COR-L47 (cell line): Measurements from ENCODE around the gene FRMD3.

Source experiments
- DNase-seq: peaks from one replicate; lab custom pipeline; 2025; lab: John Stamatoyannopoulos, UW

Gene FRMD3

DNA sequence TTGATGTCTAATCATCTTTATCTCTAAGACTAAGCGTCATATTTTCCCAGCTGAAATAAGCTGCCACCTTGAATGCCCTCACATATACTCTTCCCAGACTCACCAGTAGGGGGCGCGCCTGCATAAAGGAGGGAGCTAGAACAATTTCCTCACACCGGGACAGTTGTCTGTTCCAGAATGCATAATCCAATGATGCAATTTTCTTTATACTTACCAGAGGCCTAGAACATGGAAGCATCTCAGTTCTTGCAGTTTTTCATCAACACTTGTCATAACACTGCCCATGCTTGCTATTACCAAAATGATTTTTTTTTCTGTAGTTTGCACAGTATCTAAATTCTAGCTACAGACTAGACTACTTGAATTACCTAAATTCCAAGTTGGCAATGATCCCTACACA, 203.9 kb downstream of the FRMD3 start:
- peak; percentile 65 for DNase-seq

DNA sequence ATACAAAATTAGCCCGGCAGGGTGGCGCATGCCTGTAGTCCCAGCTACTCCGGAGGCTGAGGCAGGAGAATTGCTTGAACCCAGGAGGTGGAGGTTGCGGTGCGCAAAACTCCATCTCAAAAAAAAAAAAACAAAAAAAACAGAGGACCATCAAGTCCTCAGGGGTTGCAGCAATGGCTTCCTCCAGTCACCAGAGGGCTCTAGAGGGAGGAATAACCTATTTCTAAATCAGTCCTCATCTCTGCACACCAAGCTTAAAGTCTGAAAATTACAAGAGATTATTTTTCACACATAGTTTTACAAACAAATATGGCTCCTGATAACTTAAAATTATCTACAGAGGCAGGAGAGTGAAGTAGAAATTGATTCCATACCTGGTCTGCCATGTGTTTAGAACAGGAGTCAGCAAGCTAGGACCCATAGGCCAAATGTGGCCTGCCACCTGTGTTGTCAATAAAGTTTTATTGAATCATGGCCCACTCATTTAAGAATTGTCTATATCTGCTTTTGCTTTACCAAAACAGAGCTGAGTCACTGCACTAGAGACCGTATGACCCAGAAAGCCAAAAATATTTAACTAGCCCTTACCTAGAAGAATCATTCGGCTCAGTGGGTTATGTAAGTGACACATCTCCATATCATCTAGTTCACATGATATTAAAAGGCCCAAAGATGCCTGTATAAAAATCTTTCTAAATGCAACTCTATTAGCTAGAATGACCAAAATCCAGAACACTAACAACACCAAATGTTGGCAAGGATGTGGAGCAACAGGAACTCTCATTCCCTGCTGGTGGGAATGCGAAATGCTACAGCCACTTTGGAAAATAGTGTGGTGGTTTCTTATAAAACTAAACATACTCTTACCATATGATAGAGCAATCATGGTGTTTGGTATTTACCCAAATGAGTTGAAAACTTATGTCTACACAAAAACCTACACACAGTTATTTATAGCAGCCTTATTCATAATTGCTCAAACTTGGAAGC, 207.7 kb downstream of the FRMD3 start:
- no peak for DNase-seq

DNA sequence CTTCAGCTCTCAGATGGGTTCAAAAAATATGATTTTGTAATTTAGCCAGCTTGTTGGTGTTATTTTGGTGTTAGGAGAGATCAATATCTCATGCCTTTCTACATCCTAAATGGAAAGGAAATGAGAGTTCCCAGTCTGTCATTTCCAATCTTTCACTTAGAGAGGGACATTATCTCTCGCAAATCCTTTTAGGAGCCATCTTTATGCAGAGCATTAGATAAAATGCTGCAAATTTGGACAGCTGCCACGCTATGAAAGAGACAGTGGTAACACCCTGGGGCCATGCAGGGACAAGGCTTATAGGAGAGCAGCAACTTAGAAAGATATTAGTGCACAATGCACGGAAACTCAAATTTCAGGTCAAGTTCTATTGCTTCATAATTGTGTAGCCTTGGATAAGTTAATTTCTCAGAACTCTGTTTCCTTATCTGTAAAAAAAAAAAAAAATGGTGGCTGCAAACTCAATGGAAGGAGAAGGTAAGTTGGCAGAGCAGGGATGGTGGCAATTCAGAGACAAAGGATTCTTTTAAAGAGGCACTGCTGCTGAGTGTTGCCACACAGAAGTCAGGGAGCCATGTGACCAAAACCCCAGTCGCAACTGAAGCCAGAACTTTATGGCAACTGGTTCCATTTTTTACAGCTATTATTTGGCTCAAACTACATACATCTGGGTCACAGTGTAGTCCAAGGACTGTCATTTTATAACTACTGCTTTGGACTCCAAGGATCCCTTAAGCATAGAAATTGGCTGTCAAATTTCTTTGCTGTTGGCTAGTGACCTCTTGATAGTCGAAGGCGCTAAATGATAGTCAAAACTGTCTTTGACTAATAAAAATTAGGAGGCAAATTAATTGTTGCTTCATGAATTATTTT, 210.2 kb downstream of the FRMD3 start:
- DNase-seq: no peak

DNA sequence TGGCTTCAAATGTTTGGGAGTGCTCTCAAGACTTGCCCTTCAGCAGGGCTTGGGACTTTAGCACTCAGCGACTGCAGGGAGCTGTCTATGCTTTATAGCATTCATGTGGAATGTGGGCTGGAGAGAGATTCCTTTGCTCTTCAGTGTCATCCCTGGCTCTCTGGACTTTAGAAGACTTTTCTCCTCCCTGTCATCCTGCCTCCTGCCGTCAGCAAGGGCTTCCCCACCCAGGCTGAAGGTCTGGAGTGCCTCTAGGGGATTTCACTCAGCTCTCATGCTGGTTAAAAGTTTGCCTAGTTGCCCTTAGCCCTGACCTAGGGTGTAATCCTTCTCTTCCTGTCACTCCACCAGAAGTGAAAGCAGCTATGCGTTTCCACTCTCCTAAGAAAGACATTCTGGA, 210.9 kb downstream of the FRMD3 start:
- DNase-seq: no peak

DNA sequence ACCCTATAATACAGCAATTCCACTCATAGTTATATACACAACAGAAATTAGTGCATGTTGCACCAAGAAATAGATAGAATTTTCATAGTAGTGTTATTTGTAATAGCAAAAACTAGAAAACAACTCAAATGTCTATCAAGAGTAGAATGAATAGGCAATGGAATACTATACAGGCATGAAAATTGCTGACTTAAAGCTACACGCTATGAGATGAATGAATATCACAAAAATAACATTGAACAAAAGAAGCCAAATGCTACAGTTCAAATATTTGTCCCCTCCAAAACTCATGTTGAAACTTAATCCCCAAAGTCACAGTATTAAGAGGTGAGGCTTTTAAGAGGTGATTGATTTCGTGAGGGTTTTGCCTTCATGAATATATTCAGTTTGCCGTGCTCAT, 215.1 kb downstream of the FRMD3 start:
- DNase-seq: no peak

DNA sequence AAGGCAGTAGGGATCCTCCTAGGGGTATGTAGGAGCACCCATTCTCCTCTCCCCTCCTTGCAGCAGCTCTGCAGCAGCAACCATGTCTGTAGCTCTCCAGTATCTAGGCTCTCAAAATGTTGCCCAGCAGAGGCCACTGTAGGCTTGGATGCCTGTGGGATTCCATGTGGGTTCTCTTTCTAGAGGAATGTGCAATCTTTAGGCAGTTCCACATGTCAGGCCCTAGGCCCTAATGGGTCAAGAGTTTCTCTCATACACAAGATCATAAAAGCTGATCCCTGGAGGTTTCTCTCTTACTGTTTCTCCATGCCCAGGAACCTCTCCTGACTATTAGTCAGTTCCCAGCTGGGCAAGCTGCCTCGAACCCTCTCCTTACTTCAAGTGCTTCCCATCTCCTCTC, 215.8 kb downstream of the FRMD3 start:
- DNase-seq: no peak

DNA sequence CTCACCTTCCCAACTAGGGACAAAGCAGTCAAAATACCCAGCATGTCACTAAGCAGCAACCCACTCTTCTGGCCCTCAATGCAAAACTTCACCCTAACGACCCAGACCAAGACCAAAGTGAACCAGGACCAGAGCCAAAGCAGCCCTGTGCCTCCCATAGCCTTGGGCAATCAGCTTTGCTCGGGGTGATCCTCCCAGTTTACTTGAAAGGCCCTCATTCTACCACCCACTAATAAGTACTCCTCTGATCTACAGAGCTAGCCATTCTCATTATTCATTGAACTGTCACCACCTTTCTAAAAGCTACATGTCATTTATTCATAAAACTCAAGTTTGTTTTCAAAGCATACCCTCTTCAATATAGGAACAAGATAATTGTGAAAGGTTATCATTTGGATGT, 221.0 kb downstream of the FRMD3 start:
- no peak for DNase-seq

DNA sequence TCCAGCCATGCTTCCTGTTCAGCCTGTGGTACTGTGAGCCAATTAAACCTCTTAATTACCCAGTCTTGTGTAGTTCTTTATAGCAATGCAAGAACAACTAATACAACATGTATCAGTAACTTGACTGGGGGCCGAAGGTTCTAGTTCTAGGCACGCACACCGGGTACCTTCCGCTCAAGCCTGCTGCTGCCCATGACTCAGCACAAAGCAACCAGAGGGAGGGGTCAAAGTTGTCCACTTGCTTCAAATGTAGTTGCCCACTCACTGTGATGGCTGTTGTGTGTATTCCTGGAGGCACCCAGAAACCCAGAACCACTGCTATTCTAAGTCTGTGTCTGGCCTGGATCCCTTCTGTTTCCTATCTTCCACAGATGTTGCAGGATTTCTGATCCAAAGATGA, 222.6 kb downstream of the FRMD3 start:
- DNase-seq: no peak

DNA sequence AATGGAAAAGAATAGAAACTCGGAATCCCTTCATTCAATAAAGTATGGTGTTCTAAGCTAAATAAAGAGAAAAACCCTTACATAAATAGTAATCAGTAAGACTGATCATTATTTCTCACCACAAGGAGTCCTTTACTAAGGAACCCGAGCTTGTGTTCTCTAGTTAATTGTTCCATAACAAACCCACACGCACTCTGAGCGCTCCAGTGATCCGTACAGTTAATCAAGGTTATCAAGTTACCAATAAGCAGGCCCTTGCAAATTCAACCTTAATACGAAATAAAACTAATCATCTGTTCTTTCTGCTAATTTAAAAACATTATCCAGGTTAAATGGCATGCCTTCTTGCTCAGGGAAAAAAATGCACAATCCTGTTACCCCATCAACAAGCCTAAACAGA, 224.4 kb downstream of the FRMD3 start:
- DNase-seq: peak; percentile 91

DNA sequence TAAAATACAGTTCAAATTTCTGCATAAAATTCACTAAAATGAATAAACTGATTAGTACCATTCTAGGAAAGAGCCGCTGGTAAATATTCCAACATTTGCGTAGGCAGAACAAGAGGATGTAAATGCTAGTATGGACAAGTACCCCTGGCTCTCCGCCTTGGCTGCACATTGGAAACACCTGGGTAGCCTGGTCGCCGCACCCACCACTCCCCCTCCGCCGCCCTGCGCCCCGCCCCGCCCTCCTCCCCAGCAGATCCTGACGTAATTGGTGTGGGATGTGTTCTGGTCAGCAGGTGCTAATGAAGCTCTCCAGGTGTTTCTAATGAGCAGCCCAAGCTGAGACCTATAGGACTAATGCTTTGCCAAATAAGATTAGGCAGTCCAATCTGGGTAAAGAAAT, 225.7 kb downstream of the FRMD3 start:
- peak; percentile 80 for DNase-seq

DNA sequence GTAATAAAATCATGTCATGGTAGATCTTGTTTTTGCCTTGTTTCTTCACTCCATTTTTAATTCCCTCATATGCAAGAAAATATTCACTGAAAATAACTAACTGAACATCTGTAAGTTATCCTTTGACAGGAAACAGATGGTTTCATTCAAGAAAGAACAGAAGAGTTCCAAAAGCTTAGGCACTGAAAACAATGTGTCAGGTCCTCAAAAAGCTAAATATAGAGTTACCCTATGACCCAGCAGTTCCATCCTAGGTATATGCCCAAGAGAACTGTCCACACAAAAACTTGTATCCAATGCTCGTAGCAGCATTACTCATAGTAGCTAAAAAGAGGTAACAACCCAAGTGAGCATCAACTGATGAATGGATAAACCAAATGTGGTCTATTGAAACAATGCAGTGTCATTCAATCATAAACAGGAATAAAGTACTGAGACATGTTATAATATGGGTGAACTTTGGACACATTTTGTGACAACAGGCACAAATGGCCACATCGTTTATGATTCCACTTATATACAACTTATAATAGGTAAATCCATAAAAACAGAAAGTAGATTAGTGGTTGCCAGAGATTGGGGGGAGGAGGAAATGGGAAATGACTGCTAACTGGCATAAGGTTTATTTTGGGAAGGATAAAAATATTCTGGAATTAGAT, 231.0 kb downstream of the FRMD3 start:
- no peak for DNase-seq

DNA sequence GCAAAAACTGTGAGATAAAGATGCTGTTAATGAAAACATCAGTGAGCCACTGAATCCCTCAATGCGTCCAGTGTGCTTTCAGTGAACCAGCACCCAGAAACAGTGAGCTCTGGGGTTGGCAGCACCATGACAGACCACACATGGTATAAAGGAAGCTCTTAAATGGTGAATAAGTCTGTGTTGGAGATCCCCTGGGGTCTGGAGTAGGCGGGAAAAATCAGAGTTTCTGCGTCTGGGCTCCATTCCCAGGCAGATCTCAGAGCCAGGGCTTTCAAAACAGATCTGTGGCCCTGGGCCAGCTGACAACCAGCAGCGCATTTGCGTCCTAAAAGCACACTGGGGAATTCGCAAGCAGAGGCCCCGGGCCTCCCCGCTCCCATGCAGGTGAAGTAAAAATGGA, 233.5 kb downstream of the FRMD3 start:
- DNase-seq: peak; percentile 75

DNA sequence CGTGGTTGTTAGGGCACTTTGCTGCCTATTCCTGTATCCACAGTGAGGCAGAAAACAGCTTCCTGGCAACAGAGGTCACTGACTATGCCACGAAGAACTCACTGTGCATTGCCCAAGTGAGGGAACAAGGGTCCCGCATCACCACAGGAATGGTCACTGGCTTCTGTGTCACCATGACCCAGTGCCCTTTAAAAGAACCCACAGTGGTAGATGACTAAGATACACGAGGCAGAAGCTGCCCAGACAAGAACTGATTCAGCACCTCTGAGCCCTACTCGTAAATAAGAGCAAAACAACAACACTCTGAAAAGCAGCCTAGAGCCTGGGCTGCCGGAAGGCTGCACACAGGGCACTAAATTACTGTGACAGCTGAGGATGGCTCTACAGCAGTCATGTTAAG, 238.6 kb downstream of the FRMD3 start:
- DNase-seq: no peak

DNA sequence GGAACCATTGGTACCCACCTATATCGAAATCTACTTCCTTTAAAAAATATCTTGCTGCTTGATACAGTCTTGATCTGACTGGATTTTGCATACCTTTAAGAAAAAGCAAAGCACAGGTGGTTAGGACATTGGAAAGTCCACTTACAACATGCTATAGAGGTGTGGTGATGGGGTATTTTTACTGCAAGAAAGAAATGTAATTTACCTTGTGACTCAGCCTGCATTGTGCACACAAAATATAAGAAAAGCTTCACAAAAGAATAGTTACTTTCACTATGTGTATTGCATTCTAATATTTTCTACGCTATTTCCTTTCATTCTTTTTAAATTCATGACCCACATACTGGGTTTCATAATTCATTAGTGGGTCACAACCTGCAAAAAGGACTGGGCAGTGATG, 239.1 kb downstream of the FRMD3 start:
- DNase-seq: no peak

DNA sequence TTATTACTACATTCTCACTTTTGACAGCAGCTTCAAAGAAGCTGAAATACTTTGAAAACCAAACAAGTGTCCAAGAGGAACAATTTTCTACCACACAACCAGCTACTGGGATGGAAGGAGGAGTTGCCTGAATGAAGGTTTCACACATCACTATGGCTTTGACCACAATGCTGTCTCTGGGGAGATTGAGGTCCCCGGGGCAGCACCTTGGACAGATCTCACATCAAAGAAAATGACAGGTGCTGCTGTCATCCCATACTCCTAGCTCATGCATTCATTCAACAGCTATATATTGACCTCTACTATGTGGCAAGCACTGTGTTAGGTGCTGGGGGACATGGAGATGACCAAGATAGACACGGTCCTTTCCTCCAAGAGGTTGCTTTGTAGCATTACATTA, 242.1 kb downstream of the FRMD3 start:
- DNase-seq: no peak

DNA sequence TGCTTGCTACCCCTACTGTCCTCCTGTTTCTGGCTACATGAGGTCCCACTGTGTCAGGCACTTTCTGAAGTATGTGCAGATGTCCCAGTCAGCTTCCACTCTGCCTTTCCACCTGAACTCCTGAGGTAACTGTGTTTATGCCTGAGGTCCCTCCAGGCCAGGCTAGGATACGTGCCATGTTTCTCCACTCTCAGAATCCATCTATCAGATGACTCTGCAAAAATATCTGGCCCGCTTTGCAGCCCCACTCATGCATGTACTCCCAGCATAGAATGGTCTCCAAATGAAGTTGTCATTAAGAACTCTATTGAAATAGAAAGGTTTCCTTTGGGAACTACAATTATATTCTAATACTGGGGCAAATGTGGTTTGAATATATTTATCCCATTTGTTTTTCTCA, 243.4 kb downstream of the FRMD3 start:
- no peak for DNase-seq

DNA sequence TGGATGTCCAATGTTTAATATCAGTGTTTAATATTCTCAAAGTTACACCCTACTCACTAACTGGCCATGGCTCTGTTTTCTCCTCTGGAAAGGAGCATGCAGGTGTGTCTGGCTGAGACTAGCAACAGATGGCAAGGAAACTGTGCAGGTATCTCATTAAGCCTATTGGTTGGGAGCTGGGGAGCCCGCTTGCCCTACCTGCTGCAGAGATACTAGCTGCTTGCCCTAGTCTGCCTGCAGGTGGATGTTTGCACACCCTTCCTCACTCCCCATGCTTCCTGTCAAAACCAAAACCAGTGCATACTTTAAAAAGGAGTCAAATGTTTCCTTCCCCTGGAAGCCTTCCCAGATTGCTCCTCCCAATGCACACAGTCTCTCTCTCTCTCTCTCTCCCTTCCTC, 247.0 kb downstream of the FRMD3 start:
- DNase-seq: no peak

DNA sequence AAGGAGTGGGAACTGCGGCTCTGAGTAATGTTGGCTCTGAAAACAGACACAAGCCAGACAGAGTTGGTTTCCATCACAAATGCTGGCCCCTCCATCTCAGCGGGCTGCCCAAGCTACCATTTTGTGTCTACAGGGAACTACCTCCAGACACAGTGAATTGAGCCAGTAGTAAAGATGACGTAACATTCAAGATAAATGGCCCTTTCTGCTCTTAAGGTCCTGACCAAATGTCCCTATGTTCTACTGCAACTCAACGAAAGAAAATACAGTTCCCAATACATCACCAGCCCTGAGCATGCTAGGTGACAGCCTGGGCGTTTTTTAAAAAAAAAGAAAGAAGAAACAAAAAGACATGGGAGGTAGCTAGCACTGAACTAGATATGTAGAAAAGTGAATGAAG, 247.5 kb downstream of the FRMD3 start:
- DNase-seq: no peak

DNA sequence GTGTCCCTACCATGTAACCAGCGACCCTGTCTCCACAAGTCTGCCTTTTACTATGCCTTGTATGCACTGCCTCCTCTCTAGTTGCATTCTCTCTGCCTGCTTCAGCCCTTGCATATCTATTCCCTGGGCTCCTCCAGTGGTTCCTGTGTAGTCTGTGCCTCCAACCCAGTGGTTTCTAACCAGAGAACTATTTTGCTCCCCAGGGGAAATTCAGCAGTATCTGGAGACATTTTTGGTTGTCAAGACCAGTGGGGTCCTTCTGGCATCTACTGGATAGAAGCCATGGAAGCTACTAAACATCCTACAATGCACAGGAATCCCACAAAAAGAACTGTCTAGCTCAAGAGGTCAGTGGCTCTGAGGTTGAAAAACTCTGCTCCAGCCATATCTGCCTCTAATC, 251.2 kb downstream of the FRMD3 start:
- DNase-seq: no peak

DNA sequence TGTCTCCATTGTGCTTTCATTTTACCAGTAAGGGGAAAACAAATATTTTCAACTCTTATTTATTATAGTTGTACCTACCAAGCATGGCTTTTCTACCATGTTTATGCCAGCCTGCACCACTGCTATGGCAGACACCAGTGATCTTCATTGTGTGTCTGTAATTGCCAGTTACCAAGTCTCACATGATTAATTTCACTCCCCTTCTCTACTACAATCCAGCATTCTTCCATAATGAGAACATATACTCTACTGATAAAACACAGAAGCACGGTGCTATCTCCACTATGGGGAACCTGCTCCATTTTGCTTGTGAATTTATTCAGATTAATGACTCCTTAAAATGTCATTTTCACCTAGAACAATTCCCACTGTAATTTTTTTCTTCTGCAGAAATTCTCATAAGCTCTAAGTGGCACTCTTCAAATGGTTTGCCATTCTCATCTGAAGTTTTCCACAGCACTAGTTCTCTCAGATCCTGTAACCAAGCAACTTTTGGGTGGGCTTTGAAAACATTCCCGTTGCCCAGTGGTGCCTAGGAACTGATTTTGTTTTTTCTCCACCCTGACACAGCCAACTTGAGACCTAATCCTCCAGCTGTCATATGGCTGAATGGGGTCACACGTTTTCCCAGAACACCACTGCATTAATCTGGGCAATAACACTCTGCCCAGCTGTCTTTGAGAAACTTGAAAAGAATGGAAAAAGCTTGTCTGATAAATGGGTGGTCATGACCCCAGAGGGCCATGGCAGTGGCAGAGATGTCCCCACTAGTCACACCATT, 252.6 kb downstream of the FRMD3 start:
- no peak for DNase-seq

DNA sequence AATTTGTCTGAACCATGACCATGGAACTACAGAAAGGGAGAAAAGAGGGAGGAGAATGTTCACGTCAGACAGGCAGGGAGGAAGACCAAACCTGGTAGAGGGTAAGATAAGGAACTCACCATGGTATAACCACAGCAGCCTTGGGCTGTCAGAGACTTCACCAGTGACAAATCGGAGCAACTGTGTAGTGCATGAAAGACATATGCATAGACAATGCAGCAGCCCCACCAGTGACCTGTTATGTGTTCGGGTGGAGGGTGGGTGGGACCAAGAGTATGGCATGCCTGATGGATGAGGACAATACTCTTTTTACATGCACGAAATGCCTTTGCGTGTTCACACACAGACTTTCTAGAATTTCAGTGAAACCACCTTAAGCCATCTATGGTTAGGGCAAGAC, 253.5 kb downstream of the FRMD3 start:
- DNase-seq: no peak

DNA sequence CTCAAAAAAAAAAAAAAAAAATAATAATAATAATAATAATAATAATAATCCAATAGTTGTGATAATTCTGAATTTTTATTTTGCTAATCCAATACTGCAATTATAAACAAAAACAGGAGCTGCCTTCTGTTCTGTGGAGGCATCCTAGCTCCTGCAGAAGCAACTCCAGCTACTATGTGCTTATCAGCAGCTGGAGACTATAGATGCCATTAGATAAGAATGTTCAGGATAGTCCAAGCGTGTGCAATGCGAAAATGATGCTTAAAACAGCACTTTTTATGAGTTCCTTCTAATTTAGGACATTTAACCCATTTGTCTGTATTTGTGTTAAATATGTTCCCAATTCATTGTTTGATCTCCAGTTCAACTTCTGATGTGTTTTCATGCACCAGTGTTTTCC, 254.7 kb downstream of the FRMD3 start:
- no peak for DNase-seq
